HCT116 (cell line): Measurements from ENCODE around the gene KLK6. TPM values are rescaled to one million over a fixed set of nuclear protein-coding genes. Genes with fewer than 3 reads are reported as not detected.

Experiments
- ATAC-seq: fragments of 200-7000 bp; cut with Tn5 transposase; 2 replicates; pipeline ENCODE4 v1.9.1; 2020; ENCODE audit warnings: mild to moderate bottlenecking, moderate library complexity
- BruUV-seq: library from RNA; stranded (reverse); fragments of 400-500 nt; replicated peaks from 2 replicates; lab custom pipeline; 2021; lab: Mats Ljungman, UMichigan
- CTCF ChIA-PET: fragments of 300-600 bp; sonication (Branson Sonifier 250); formaldehyde crosslinking; loops from one replicate; lab custom pipeline; 2021; ENCODE audit warnings: antibody characterized with exemption; lab: Charles Lee
- POLR2A ChIA-PET: fragments of 300-600, 350-600 bp; sonication (Branson Sonifier 250); formaldehyde crosslinking; loops from one replicate; lab custom pipeline; 2021; ENCODE audit warnings: antibody characterized with exemption; lab: Charles Lee
- RAD21 ChIA-PET, 2 experiments: fragments of 300-600 bp; sonication (Branson Sonifier 250); formaldehyde crosslinking; loops; one replicate each; lab custom pipeline; 2023; ENCODE audit warnings: low total read pairs in 2 of 2; ENCODE audit not compliant: uncharacterized antibody in 2 of 2, unreplicated experiment in 2 of 2, low non-redundant PET in 1 of 2; lab: Charles Lee
- DNase-seq: peaks from one replicate; pipeline ENCODE4 v3.0.0-alpha.2; 2010; ENCODE audit warnings: low read depth, low spot score
- H2AFZ ChIP-seq: fragments of 200-600 bp; shearing (Covaris generic), sonication (generic); 2 replicates; pipeline ENCODE4 v1.6.1; 2017; ENCODE audit warnings: low read depth, mixed run types, mixed read lengths, antibody characterized with exemption, low read length; ENCODE audit not compliant: poor library complexity, severe bottlenecking
- H3K27ac ChIP-seq: 2 replicates; pipeline ENCODE4 v1.5.1; 2012; ENCODE audit warnings: low read depth, low read length
- H3K27me3 ChIP-seq: fragments of 200-600 bp; sonication (generic); 2 replicates; pipeline ENCODE4 v1.6.1; 2016; ENCODE audit warnings: mixed run types, low read length, mixed read lengths; ENCODE audit not compliant: insufficient read depth
- H3K36me3 ChIP-seq, 2 experiments: fragments of 200-500 bp in 1 of 2; fragments of 200-600 bp in 1 of 2; sonication (Bioruptor generic) in 1 of 2; sonication (generic) in 1 of 2; 2 replicates each; pipeline versions ENCODE4 v1.5.1 to v1.6.1; 2014 to 2016; ENCODE audit warnings: low read length in 2 of 2, inconsistent platforms in 1 of 2, mixed read lengths in 1 of 2, mixed run types in 1 of 2; ENCODE audit not compliant: insufficient read depth in 2 of 2, control insufficient read depth in 1 of 2
- H3K4me1 ChIP-seq, 2 experiments: fragments of 200-600 bp in 1 of 2; sonication (generic) in 1 of 2; 2 replicates each; pipeline versions ENCODE4 v1.5.1 to v1.6.1; 2012 to 2017; ENCODE audit warnings: low read length in 2 of 2, inconsistent platforms in 1 of 2, mild to moderate bottlenecking in 1 of 2, mixed read lengths in 1 of 2, mixed run types in 1 of 2, moderate library complexity in 1 of 2; ENCODE audit not compliant: insufficient read depth in 2 of 2, control insufficient read depth in 1 of 2
- H3K4me2 ChIP-seq: fragments of 200-600 bp; sonication (generic); 2 replicates; pipeline ENCODE4 v1.6.1; 2017; ENCODE audit warnings: mixed run types, low read length, mixed read lengths
- H3K4me3 ChIP-seq, 2 experiments: fragments of 200-600 bp in 1 of 2; sonication (generic) in 1 of 2; replicated peaks in 1 of 2; 2 replicates each; pipeline ENCODE4 v1.5.1; 2011 to 2016; ENCODE audit warnings: low read length in 2 of 2, control low read depth in 1 of 2, low read depth in 1 of 2, mild to moderate bottlenecking in 1 of 2, mixed read lengths in 1 of 2, mixed run types in 1 of 2
- H3K79me2 ChIP-seq: fragments of 200-600 bp; sonication (generic); 2 replicates; pipeline ENCODE4 v1.6.1; 2017; ENCODE audit warnings: mild to moderate bottlenecking, mixed run types, low read length, moderate library complexity, mixed read lengths; ENCODE audit not compliant: insufficient read depth
- H3K9ac ChIP-seq: fragments of 200-600 bp; sonication (generic); 2 replicates; pipeline ENCODE4 v1.6.1; 2016; ENCODE audit warnings: low read length, mixed read lengths
- H3K9me2 ChIP-seq: fragments of 200-600 bp; sonication (generic), shearing (Covaris generic); 2 replicates; pipeline ENCODE4 v1.6.1; 2017; ENCODE audit warnings: mixed run types, mild to moderate bottlenecking, moderate library complexity; ENCODE audit not compliant: insufficient read depth
- H3K9me3 ChIP-seq, 2 experiments: fragments of 200-500 bp in 1 of 2; fragments of 200-600 bp in 1 of 2; sonication (Bioruptor generic) in 1 of 2; sonication (generic) in 1 of 2; 2 replicates each; pipeline ENCODE4 v1.6.1; 2014 to 2017; ENCODE audit warnings: low read length in 2 of 2, mixed read lengths in 2 of 2, inconsistent platforms in 1 of 2, low read depth in 1 of 2, mild to moderate bottlenecking in 1 of 2, mixed run types in 1 of 2, moderate library complexity in 1 of 2; ENCODE audit not compliant: control insufficient read depth in 1 of 2, insufficient read depth in 1 of 2
- H4K20me1 ChIP-seq: fragments of 200-600 bp; sonication (generic), shearing (Covaris generic); 2 replicates; pipeline ENCODE4 v1.6.1; 2017; ENCODE audit warnings: mixed run types, mild to moderate bottlenecking, moderate library complexity; ENCODE audit not compliant: insufficient read depth
- CBX3 ChIP-seq: IDR thresholded peaks from 2 replicates; pipeline ENCODE4 v1.6.1; 2012; ENCODE audit warnings: low read depth
- CEBPB ChIP-seq: IDR thresholded peaks from 2 replicates; pipeline ENCODE4 v1.6.1; 2012; ENCODE audit warnings: low read depth
- EGR1 ChIP-seq: IDR thresholded peaks from 2 replicates; pipeline ENCODE4 v1.6.1; 2012; ENCODE audit warnings: low read depth
- FOSL1 ChIP-seq: IDR thresholded peaks from 2 replicates; pipeline ENCODE4 v1.6.1; 2012; ENCODE audit warnings: low read depth
- POLR2AphosphoS5 ChIP-seq: IDR thresholded peaks from 2 replicates; pipeline ENCODE4 v1.6.1; 2011; ENCODE audit warnings: mild to moderate bottlenecking, low read depth, low read length, moderate library complexity
- RAD21 ChIP-seq: IDR thresholded peaks from 2 replicates; pipeline ENCODE4 v1.6.1; 2012; ENCODE audit warnings: low read depth, mild to moderate bottlenecking
- REST ChIP-seq: IDR thresholded peaks from 2 replicates; pipeline ENCODE4 v1.6.1; 2012; ENCODE audit warnings: low read depth
- YY1 ChIP-seq: IDR thresholded peaks from 2 replicates; pipeline ENCODE4 v1.6.1; 2011; ENCODE audit warnings: low read length, low read depth, moderate library complexity, mild to moderate bottlenecking; ENCODE audit not compliant: insufficient replicate concordance; ENCODE audit errors: extremely low read depth
- ZNF274 ChIP-seq: fragments of 200-500 bp; sonication (Bioruptor generic); IDR thresholded peaks from 2 replicates; pipeline ENCODE4 v1.6.1; 2014; ENCODE audit warnings: mild to moderate bottlenecking, low read depth, low read length, inconsistent platforms
- intact Hi-C: fragments of 100-400 bp; cut with micrococcal nuclease; formaldehyde crosslinking; loops from 2 replicates; pipeline ENCODE4 v1.10.0; 2022
- total RNA-seq: library from RNA; stranded (reverse); gene quantifications from one replicate; pipeline ENCODE4 v1.2.1, GENCODE V29; 2021; ENCODE audit not compliant: unreplicated experiment
- TF ChIP-seq, protein P1 (sequence below): IDR thresholded peaks from 2 replicates; pipeline ENCODE4 v1.6.1; 2012
- TF ChIP-seq, protein P2 (sequence below): IDR thresholded peaks from 2 replicates; pipeline ENCODE4 v1.6.1; 2011; ENCODE audit warnings: mild to moderate bottlenecking, low read length, moderate library complexity; ENCODE audit not compliant: insufficient replicate concordance; ENCODE audit errors: extremely low read depth

The KLK6 gene
- total RNA-seq, 1 experiment from 2014 or later, result 40.5 TPM

DNA sequence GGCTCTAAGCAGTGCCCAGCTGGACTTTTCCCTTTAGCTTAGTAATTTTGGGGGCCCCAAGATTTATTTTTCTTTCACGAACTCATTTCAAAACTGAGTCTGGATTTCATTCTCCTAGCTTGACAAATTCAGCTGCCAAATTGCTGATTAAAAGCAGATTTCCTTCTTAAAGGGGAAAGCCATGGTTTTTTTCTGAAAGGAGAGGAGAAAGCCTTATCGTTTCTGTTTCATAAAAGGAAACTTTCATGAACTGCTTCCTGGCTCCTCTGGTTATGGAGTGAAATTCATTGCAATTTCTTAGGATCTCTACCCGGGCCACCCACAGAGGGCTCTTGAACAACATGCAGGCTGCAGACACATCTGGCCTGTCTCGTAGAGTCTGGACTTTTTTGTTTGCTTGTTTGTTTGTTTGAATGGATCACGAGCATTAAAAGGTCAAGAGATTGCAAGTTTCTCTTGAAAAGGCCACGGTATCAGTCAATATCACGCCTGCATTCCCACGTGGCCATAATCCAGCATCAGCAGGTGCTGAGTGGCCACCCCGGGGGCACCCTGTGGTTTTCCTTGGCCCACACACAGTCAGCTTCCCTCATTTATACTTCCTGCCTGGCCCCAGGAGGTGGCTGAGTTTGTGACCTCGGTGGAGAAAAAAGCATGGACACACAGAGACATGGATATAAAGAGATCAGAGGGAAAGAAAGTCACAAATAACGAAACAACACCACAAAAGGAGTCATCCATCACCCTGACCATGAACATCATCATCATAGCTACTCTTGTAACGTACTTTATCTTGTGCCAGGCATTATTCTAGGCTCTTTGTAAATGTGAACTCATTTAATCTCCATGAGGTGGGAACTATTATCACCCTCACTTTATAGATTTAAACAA is 47.7 kb downstream of the KLK6 start:
- ChIA-PET RAD21 (interaction anchor here (0.6 to 2.1 kb wide), 15 partner anchors 12 to 218 kb away, joined by 3 to 16 read pairs (median 4); no protein-coding TSS in a partner anchor), CTCF (interaction anchor here (0.5 to 3.1 kb wide), 36 partner anchors 9 to 669 kb away, joined by 3 to 27 read pairs (median 4); partner anchors contain the start of genes CLEC11A and KLK8), POLR2A (interaction anchor here (0.7 to 1.8 kb wide), 9 partner anchors 10 to 218 kb away, joined by 3 to 5 read pairs (median 3); partner anchors contain the start of gene KLK7)
- Histone ChIP-seq H3K4me2 (peak overlapping the region; percentile 58), H4K20me1 (no peaks in the 10 kb centered on the region), H3K4me3 (peak overlapping the region in 1 of 2 experiments; percentile 12; a peak in 1 of 4 replicates), H3K36me3 (no peaks in the 10 kb centered on the region), H3K27ac (no peak overlapping the region), H3K9ac (no peak overlapping the region), H3K79me2 (no peaks in the 10 kb centered on the region), H2AFZ (peak overlapping the region; percentile 91), H3K9me2 (no peaks in the 10 kb centered on the region), H3K4me1 (peaks cover 9 to 16% of the 10 kb centered on the region in 2 experiments; a peak in 3 of 4 replicates), H3K27me3 (no peaks in the 10 kb centered on the region), H3K9me3 (no peaks in the 10 kb centered on the region)
- no peak for DNase-seq
- intact Hi-C loops, result loop anchor here (1.0 to 2.0 kb wide), 4 partner anchors 127 to 384 kb away; no protein-coding TSS in a partner anchor
- no TSS peak for BruUV-seq
- ATAC-seq, result peak; percentile 64
- TF ChIP-seq, protein P1, sequence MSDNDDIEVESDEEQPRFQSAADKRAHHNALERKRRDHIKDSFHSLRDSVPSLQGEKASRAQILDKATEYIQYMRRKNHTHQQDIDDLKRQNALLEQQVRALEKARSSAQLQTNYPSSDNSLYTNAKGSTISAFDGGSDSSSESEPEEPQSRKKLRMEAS, result peak; percentile 21; the same call in 1 of the 2 replicates
- TF ChIP-seq RAD21, result no peak

- BruUV-seq, result no TSS peak
- ATAC-seq, result no peak
- TF ChIP-seq CBX3 (no peak), RAD21 (no peak), REST (no peak), EGR1 (no peak), YY1 (no peak), ZNF274 (no peak), FOSL1 (no peak), POLR2AphosphoS5 (no peak), CEBPB (no peak)
- TF ChIP-seq, protein P2, sequence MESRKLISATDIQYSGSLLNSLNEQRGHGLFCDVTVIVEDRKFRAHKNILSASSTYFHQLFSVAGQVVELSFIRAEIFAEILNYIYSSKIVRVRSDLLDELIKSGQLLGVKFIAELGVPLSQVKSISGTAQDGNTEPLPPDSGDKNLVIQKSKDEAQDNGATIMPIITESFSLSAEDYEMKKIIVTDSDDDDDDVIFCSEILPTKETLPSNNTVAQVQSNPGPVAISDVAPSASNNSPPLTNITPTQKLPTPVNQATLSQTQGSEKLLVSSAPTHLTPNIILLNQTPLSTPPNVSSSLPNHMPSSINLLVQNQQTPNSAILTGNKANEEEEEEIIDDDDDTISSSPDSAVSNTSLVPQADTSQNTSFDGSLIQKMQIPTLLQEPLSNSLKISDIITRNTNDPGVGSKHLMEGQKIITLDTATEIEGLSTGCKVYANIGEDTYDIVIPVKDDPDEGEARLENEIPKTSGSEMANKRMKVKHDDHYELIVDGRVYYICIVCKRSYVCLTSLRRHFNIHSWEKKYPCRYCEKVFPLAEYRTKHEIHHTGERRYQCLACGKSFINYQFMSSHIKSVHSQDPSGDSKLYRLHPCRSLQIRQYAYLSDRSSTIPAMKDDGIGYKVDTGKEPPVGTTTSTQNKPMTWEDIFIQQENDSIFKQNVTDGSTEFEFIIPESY, result no peak
These were observed 53.3 kb downstream of the KLK6 start for GRCh38 chr19:50916069-50916468.

More at GRCh38 chr19:50916069-50916468, 53.3 kb downstream of the KLK6 start:
- Histone ChIP-seq H3K9me3 (no peaks in the 10 kb centered on the region), H3K27me3 (peaks cover 9% of the 10 kb centered on the region), H3K9ac (no peak overlapping the region), H3K36me3 (no peaks in the 10 kb centered on the region), H3K4me2 (no peak overlapping the region), H2AFZ (no peak overlapping the region), H3K4me1 (peaks cover 0 to 7% of the 10 kb centered on the region in 2 experiments; a peak in 1 of 4 replicates), H3K79me2 (no peaks in the 10 kb centered on the region), H3K9me2 (no peaks in the 10 kb centered on the region), H4K20me1 (no peaks in the 10 kb centered on the region), H3K4me3 (no peak overlapping the region), H3K27ac (no peak overlapping the region)
- ChIA-PET RAD21 (no interaction called here), POLR2A (no interaction called here), CTCF (no interaction called here)
- intact Hi-C loops, result no loop called here
- no peak for DNase-seq
